Stimulated activated CD4-positive, alpha-beta T cell treated with anti-CD3 and anti-CD28 coated beads, TNF-alpha, amount 100 ng/mL, for 24 hours (primary cell): ENCODE measurements around the gene NYAP2.

ENCODE experiments used
- DNase-seq, 3 experiments: peaks; one replicate each; pipeline ENCODE4 v3.0.0-alpha.2; 2020; ENCODE audit warnings: low read depth in 3 of 3

NYAP2 gene

GRCh38 chr2:225484751-225485150 is 85.2 kb downstream of the NYAP2 start:
- DNase-seq: no peak

GRCh38 chr2:225486236-225486635 is 86.7 kb downstream of the NYAP2 start:
- DNase-seq: no peak

- no peak for DNase-seq
These were observed 88.4 kb downstream of the NYAP2 start for GRCh38 chr2:225487878-225488416.

DNA sequence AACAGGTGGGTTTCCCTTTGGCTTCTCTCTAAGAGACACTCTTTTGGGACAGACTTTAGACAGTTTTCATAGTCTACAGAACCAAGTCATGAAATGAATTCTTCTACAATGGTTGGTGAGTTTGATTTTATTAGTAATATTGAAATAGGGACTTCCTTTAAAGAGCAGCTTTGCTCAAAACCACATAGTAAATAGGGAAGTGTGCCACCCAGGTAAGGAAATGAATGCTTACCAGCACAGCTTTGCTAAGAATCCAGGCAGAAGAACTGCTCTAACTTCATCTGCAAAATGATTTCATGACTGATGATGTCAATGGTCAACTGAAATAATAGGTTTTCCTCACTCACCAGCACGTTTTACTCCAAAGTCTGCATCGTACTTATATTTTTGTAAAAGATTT is 89.2 kb downstream of the NYAP2 start:
- no peak for DNase-seq

- DNase-seq: no peak
These were observed 94.0 kb downstream of the NYAP2 start for GRCh38 chr2:225493420-225494099.

- DNase-seq: no peak
These were observed 94.6 kb downstream of the NYAP2 start for GRCh38 chr2:225494100-225494459.

GRCh38 chr2:225495706-225496105 is 96.2 kb downstream of the NYAP2 start:
- no peak for DNase-seq

- DNase-seq: no peak
These were observed 97.1 kb downstream of the NYAP2 start for GRCh38 chr2:225496568-225496967.

DNA sequence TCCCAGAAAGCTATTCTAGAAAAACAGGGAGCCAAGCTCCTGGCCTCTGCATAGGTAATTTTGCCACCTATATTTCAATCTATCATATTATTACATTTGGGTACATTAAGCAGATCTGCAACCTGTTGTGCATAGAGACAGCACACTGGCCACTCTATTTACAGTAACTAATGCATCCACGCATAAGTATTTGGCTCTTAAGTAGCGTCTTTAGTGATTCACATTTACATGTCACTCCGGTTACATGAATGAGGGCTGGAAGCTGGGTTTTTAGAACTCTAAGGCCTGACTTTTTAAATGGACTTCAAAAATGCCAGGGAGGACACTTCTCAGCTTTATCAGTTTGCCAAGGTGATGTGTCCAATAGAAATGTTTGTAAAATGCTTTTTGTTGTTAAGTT is 97.7 kb downstream of the NYAP2 start:
- DNase-seq: no peak

- DNase-seq: no peak
These were observed 101.5 kb downstream of the NYAP2 start for GRCh38 chr2:225501022-225501421.

DNA sequence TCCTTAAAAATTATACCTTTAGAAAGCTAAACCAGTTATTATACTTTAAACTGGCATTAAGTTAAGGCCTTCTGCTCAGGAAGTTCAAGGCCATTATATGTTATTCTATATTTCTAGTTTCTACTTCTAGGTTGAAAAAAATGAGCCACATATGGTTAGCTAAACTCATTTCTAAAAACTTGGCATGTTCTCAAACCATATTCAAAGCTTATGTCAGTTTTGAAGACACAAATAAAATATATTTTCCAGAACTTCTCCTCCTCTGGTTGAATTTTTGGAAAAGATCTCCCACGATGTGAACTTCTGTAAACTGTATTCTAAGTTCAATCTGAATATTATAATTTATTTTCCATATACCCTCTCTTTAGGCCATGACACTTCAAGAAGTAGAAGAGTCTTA is 103.5 kb downstream of the NYAP2 start:
- no peak for DNase-seq

- no peak for DNase-seq
These were observed 111.3 kb downstream of the NYAP2 start for GRCh38 chr2:225510796-225511195.

DNA sequence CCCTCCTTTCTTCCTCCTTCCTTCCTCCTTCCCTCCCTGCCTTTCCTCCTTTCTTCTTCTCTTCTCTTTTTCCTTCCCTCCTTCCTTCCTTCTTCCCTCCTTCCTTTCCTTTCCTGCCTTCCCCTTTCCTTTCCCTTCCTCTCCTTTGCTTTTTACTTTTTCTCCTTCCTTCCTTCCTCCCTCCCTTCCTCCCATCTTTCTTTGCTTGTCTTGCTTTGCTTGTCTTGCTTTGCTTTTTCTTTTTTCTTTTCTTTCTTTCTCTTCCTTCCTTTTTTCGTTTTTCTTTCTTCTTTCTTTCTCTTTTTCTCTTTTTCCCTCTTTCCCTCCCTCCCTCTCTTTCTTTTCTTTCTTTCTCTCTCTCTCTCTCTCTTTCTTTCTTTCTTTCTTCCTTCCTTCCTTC is 113.0 kb downstream of the NYAP2 start:
- no peak for DNase-seq

DNA sequence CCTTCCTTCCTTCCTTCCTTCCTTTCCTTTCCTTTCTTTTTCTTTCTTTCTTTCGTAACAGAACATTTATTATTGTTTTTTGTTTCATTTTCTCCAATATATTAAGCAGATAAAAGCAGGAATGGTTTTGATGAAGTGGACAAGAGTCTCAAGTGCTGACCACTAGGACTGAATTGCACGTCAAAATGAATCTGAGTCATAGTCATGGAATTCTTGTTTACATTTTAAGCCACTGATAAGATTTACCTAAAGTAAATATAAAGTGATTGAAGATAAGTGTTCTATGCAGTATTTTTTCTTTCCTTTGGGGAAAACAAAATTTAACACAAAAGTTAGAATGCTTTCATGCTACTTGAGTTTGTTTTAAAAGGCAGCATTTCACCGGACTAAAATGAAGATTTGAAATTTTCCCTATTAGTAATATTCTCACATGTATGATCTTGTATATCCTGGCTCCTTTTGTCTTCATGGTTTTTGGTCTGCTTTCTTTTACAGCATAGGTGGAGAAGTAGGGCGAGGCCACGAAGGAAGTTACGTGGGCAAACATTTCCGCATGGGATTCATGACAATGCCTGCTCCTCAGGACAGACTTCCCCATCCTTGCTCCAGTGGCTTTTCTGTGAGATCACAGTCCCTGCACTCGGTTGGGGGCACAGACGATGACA is 113.5 kb downstream of the NYAP2 start:
- no peak for DNase-seq

- DNase-seq: no peak
These were observed 115.5 kb downstream of the NYAP2 start for GRCh38 chr2:225515033-225515432.

DNA sequence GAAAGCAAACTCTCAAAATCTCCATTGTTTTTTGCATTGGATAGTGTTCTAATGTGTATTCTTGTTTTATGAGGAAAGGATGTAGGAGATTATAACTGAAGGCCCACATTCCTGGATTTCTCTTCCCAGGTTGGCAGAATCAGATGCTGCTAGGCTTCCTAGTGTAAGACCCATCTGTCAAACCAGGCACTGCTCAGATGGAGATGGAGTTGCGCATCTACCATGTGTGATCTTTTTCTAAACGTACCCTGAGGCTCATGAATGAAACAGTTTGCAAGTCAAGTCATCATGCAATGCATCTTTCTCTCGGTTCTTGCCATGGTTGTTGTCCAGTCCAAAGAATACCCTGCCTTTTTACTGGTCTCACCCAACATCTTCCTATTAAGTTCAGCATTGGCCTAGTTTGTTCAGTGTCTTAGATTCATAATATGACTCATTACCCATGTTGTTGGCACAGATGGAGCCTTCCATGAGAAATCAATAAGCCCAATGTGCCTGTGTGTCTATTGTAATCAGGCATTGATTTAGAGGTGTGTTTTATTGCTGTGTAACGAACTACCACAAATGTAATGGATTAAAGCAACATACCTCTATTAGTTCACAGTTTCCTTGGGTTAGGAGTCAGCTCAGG is 127.4 kb downstream of the NYAP2 start:
- DNase-seq: no peak

DNA sequence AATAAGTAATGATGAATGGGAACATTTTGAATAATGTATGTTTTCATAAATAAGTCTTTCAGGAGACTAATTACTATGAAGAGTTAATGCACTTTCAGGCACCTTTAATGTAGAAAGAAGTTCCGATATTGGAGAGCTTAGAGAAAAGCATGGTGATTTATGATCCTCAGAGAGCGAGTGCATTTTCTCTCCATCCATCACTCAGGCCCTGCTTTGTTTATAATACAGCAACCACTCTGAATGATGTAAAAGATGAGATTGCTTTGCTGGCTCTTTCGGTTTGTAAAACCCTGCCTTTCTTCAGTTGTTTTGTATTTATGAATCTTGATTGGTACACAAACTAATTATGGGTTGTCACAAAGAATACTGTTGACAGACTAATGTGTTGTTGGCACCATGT is 132.0 kb downstream of the NYAP2 start:
- DNase-seq: no peak

DNA sequence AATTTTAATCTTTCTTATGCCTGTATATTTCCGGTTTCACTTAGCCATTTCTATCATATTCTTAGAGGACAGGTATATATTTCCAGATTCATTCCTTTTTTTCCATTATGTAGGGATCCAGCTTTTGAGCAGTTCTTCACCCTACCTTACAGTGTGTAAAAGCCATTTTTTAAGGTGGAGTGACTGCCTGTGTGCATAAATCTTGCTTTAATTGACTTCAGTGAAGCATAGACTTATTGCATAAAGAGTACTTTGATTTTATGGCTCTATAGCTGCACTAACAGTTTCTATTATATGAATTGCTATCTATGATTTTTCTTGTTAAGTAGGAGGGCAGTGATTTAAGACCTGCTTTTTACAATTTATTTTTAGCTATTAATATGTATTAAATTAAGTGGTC is 132.6 kb downstream of the NYAP2 start:
- no peak for DNase-seq

GRCh38 chr2:225534037-225534436 is 134.5 kb downstream of the NYAP2 start:
- no peak for DNase-seq

DNA sequence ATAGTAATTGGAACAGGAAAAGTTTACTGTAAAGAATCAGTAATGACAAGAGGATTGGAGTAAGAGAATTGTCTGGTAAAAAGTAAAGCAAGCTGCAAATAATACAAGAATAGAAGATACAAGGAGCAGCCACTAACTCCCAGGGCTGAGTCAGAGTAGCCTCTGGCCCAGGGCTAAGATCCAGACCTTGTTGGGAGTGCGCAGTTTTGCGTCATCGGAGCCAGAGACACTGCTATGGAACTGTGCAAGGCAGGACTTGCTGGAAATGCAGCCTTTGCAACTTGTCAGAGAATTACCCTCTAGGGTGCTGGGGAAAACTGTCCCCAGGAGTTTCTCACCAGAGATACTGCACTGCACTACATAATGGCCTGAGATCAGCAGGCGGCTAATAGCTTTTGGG is 135.2 kb downstream of the NYAP2 start:
- DNase-seq: no peak

DNA sequence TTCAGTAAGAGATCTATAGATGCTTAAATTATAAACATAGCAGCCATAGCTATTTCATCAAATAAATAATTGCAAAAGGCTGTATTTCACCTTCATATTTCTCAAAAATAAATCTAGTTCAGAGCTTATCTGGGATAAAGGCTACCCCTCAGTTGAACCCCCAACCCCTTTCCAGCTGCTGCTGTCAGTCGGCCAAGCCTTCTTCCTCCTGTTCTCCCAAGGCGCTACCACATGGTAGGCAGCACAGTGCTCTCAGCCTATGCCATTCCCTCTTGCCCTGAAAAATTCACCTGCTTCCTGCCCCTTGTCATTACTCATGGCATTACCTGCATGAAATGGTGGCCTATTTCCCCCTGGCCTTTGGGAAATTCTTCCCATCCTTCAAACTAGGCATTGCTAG is 136.5 kb downstream of the NYAP2 start:
- no peak for DNase-seq

DNA sequence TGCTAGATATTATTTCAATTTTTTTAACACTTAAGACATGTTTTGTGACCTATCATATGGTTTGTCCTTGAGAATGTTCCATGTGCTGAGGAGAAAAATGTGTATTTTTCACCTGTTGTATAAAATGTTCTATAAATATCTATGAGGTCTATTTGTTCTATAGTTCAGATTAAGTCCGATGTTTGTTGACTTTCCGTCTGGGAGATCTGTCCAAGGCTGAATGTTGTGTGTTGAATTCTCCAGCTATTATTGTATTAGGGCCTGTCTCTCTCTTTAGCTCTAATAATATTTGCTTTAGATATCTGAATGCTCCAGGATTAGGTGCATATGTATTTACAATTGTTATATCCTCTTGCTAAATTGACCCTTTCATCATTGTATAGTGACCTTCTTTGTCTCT is 144.1 kb downstream of the NYAP2 start:
- DNase-seq: no peak

- DNase-seq: no peak
These were observed 157.0 kb downstream of the NYAP2 start for GRCh38 chr2:225556461-225556860.
